Measurements from ENCODE around the gene TRIM17. TPM values are rescaled to one million over a fixed set of nuclear protein-coding genes. Genes with fewer than 3 reads are reported as not detected.

Gene TRIM17
- total RNA-seq, 1 donor from 2014 or later: 6.3 TPM

DNA sequence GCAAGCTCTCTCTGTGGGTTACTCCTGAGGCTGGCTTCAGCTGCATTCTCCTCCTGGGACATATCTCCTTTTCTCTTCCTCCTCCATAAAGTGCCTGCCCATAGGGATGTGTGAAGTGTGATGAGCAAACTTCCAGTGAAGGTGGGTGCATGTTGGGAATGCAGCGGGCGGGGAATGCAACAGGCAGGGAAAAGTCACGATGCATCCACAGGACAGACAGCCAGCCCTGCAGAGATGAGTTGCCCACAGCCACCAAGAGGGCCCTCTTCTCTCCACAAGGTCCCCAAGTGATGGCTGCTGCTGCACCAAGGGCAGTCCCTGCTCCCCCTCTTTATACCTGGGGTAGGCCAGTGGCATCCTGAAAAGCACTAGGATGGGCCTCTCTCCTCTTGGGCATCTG, 37.0 kb upstream of the TRIM17 start:
- H3K27ac Mint-ChIP-seq (ENCODE audit: unreplicated experiment): no peak overlapping the region
- TF ChIP-seq, protein P1, sequence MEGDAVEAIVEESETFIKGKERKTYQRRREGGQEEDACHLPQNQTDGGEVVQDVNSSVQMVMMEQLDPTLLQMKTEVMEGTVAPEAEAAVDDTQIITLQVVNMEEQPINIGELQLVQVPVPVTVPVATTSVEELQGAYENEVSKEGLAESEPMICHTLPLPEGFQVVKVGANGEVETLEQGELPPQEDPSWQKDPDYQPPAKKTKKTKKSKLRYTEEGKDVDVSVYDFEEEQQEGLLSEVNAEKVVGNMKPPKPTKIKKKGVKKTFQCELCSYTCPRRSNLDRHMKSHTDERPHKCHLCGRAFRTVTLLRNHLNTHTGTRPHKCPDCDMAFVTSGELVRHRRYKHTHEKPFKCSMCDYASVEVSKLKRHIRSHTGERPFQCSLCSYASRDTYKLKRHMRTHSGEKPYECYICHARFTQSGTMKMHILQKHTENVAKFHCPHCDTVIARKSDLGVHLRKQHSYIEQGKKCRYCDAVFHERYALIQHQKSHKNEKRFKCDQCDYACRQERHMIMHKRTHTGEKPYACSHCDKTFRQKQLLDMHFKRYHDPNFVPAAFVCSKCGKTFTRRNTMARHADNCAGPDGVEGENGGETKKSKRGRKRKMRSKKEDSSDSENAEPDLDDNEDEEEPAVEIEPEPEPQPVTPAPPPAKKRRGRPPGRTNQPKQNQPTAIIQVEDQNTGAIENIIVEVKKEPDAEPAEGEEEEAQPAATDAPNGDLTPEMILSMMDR (conservative IDR thresholded peaks at IDR 0.05): no peak
- peak overlapping the region; percentile 75 for H3K4me3 Mint-ChIP-seq
- DNase-seq (ENCODE audit: low read depth, low spot score): no peak
- H3K4me1 Mint-ChIP-seq: peaks cover 42% of the 10 kb centered on the region
- no peaks in the 10 kb centered on the region for H3K9me3 Mint-ChIP-seq
- peaks cover 8% of the 10 kb centered on the region for H3K27me3 Mint-ChIP-seq (ENCODE audit: low read depth)
- peaks cover 13% of the 10 kb centered on the region for H3K36me3 Mint-ChIP-seq (ENCODE audit: low read depth)

DNA sequence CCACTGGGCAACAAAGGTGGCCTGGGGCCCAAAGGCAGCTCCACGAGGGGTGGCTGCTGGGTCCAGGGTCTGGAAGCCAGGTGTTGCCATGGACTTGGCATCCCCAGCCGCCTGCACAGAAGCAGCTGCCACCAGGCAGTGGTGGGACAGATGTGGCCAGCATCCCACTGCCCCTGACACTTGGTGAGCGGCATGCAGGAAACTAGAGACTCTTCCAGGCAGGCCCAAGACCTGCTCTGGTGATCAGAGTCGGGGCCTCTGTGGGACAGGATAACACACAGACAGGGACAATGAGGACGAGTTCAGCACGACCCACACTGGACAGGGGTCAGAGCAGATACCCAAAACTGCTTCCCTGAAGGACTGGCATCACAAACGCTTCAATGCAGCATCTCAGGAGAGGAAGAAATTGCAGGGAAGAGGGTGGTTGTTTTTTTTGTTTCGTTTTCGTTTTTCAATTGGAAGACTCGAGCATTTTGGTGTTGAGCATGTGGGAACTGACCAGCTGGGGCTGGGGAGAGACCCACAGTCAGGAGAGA, 36.4 kb upstream of the TRIM17 start:
- H3K27ac Mint-ChIP-seq (ENCODE audit: unreplicated experiment): peak overlapping the region; percentile 68
- H3K27me3 Mint-ChIP-seq (ENCODE audit: low read depth): peaks cover 5% of the 10 kb centered on the region
- peak overlapping the region; percentile 73 for H3K4me3 Mint-ChIP-seq
- no peak for DNase-seq (ENCODE audit: low read depth, low spot score)
- no peaks in the 10 kb centered on the region for H3K9me3 Mint-ChIP-seq
- peaks cover 36% of the 10 kb centered on the region for H3K4me1 Mint-ChIP-seq
- TF ChIP-seq, protein P1 (conservative IDR thresholded peaks at IDR 0.05): no peak
- peaks cover 13% of the 10 kb centered on the region for H3K36me3 Mint-ChIP-seq (ENCODE audit: low read depth)

DNA sequence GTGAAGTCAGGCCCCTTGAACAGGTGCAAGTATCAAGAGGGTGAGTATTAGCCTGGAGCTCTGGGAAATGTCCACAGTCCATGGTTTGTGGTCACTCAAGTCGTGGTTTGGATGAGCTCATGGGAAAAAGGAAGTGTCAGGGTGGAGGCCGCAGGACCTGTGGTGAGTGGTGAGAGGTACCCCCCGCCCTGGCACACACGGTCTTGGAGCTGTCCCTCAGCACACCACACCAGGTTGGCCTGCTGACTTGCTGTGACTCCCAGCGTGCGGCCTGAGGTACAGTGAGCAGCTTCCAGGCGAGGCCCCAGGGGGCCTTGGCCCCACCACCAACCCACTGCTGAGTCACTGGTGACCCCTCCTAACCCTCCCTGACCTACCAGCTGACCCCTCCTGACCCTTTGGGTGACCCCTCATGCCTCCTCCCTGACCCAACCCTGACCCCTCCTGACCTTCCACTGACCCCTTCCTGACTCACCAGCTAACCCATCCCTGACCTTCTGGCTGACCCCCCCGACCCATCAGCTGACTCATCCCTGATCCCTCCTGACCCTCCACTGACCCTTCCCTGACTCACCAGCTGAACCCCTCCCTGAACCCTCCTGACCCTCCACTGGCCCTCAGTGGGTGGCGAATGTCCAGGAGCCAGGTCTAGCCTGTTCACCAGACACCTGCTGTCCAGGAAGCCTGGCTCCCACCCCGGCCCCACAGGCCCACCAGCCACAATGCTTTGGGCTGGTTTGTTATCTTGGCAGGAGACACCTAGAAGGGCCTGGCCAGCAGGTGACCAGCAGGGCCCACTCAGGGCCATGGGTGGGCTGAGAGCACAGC, 35.7 kb upstream of the TRIM17 start:
- Mint-ChIP-seq H3K4me1 (peaks cover 30% of the 10 kb centered on the region), H3K27me3 (ENCODE audit: low read depth) (no peaks in the 10 kb centered on the region)

DNA sequence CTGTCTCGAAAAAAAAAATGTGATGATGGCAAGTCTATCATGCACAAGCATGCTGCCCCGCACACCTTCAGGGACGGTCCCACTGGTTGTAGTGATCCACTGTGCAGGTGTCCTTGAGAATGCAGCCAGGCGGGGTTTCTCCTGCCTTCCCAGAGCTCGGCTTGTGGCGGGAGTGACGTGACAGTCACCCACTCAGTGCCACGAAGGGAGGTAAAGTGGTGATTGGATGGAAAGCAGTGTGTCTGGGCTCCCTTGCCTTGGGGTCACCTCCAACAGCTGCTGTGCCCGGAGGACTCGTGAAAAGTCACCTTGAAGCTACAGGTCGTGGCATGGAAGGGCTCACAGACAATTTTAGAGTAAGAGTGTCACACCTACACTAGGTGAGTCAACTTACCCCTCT, 33.5 kb upstream of the TRIM17 start:
- peaks cover 31% of the 10 kb centered on the region for H3K4me1 Mint-ChIP-seq
- H3K4me3 Mint-ChIP-seq: peak overlapping the region; percentile 23
- H3K27me3 Mint-ChIP-seq (ENCODE audit: low read depth): peaks cover 5% of the 10 kb centered on the region
- no peak overlapping the region for H3K27ac Mint-ChIP-seq (ENCODE audit: unreplicated experiment)
- DNase-seq (ENCODE audit: low read depth, low spot score): no peak
- H3K36me3 Mint-ChIP-seq (ENCODE audit: low read depth): peaks cover 13% of the 10 kb centered on the region
- TF ChIP-seq, protein P1 (conservative IDR thresholded peaks at IDR 0.05): no peak
- H3K9me3 Mint-ChIP-seq: no peaks in the 10 kb centered on the region

More for the DNA sequence above, 35.7 kb upstream of the TRIM17 start:
- Mint-ChIP-seq H3K4me3 (peak overlapping the region; percentile 49), H3K9me3 (no peaks in the 10 kb centered on the region), H3K36me3 (ENCODE audit: low read depth) (peaks cover 13% of the 10 kb centered on the region), H3K27ac (ENCODE audit: unreplicated experiment) (no peak overlapping the region)
- TF ChIP-seq, protein P1 (conservative IDR thresholded peaks at IDR 0.05): no peak
- DNase-seq (ENCODE audit: low read depth, low spot score): no peak

DNA sequence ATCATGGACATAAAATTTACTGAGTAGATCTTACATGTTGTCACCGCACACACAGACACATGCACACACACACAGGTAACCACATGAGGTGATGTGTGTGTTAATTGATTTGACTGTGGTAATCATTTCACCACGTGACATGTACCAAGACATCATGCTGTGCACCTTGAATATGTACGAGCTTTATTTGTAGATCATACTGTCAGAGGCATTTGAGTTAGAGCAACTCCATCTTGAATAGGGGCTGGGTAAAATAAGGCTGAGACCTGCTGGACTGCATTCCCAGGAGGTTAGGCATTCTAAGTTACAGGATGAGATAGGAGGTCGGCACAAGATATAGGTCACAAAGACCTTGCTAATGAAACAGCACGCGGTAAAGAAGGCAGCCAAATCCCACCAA, 31.7 kb upstream of the TRIM17 start:
- H3K27ac Mint-ChIP-seq (ENCODE audit: unreplicated experiment): no peak overlapping the region
- peaks cover 5% of the 10 kb centered on the region for H3K27me3 Mint-ChIP-seq (ENCODE audit: low read depth)
- H3K36me3 Mint-ChIP-seq (ENCODE audit: low read depth): peaks cover 6% of the 10 kb centered on the region
- peaks cover 27% of the 10 kb centered on the region for H3K4me1 Mint-ChIP-seq
- TF ChIP-seq, protein P1 (conservative IDR thresholded peaks at IDR 0.05): no peak
- DNase-seq (ENCODE audit: low read depth, low spot score): no peak
- H3K9me3 Mint-ChIP-seq: no peaks in the 10 kb centered on the region
- no peak overlapping the region for H3K4me3 Mint-ChIP-seq

Measured in neural crest cell (in vitro differentiated cells).